Vagina (tissue), 2 donors: Measurements from ENCODE around the gene AANAT.

Source experiments
- CTCF ChIP-seq, 3 experiments: fragments of 450-650 bp in 2 of 3; fragments of 200-600 bp in 1 of 3; sonication (generic) in 1 of 3; IDR thresholded peaks; one replicate each; pipeline ENCODE4 v1.5.1; 2017 to 2019; ENCODE audit warnings: antibody characterized with exemption in 3 of 3, mild to moderate bottlenecking in 2 of 3, moderate library complexity in 2 of 3
- POLR2A ChIP-seq, 2 donors: fragments of 450-650 bp; IDR thresholded peaks; one replicate each; pipeline ENCODE4 v1.6.1; 2017; ENCODE audit warnings: antibody characterized with exemption in 2 of 2, mild to moderate bottlenecking in 2 of 2, moderate library complexity in 2 of 2

DNA sequence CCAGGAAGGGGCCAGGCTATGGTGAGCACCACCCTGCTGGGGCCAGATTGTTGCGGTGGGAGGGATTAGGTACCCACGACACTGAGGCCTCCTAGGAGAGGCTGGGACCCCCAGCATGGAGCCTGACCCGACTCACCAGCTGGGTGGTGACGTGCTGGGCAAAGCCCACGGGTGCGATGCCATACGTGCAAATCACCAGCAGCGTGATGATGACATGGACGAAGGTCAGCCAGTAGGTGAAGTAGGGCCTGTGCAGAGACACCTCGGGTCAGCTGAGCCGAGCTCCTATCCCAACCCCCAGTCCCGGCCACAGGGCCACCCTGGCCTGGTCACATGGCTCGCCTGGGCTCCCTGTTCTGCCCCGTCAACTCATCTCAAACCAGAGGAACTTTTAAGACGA is 7.5 kb downstream of the AANAT start:
- TF ChIP-seq CTCF (IDR thresholded peaks at IDR 0.05), result no peak
- TF ChIP-seq POLR2A (IDR thresholded peaks at IDR 0.05), result no peak
